H1 (cell line): ENCODE data around the gene FEV. TPM values are rescaled to one million over a fixed set of nuclear protein-coding genes. Genes with fewer than 3 reads are reported as not detected.

Source experiments
- CTCF ChIA-PET: fragments of 300-600 bp; sonication (Branson Sonifier 250); formaldehyde crosslinking; loops from one replicate; lab custom pipeline; 2021; ENCODE audit not compliant: partially characterized antibody; lab: Charles Lee
- POLR2A ChIA-PET: fragments of 300-600 bp; sonication (Branson Sonifier 250); formaldehyde crosslinking; loops from one replicate; lab custom pipeline; 2021; ENCODE audit warnings: inconsistent platforms; ENCODE audit not compliant: partially characterized antibody; lab: Charles Lee
- DNase-seq, 2 experiments: peaks; one replicate each; pipeline versions ENCODE4 v3.0.0 to v3.0.0-alpha.2; 2010 to 2022; ENCODE audit warnings: low spot score in 2 of 2, low read depth in 1 of 2, mixed read lengths in 1 of 2
- FAIRE-seq: peaks from 2 replicates; lab custom pipeline; 2011; peaks lifted over from hg19 to GRCh38; lab: Jason Lieb, UNC
- H2AFZ ChIP-seq: 2 replicates; pipeline ENCODE4 v1.8.1; 2012; ENCODE audit warnings: low read length, inconsistent platforms
- H2AK5ac ChIP-seq: 2 replicates; pipeline ENCODE4 v1.6.1; 2013; ENCODE audit warnings: low read depth, low read length
- H2BK120ac ChIP-seq: replicated peaks from 2 replicates; pipeline ENCODE3; 2013; ENCODE audit warnings: low read depth, low read length, inconsistent platforms
- H2BK12ac ChIP-seq: 2 replicates; pipeline ENCODE4 v1.6.1; 2013; ENCODE audit warnings: low read depth, low read length
- H2BK15ac ChIP-seq: 2 replicates; pipeline ENCODE4 v1.6.1; 2013; ENCODE audit warnings: low read length
- H2BK20ac ChIP-seq: 2 replicates; pipeline ENCODE4 v1.6.1; 2013; ENCODE audit warnings: low read length
- H2BK5ac ChIP-seq: 2 replicates; pipeline ENCODE4 v1.6.1; 2013; ENCODE audit warnings: low read depth, low read length
- H3K14ac ChIP-seq: 2 replicates; pipeline ENCODE4 v1.6.1; 2013; ENCODE audit warnings: inconsistent platforms; ENCODE audit not compliant: insufficient read length
- H3K18ac ChIP-seq: 2 replicates; pipeline ENCODE4 v1.6.1; 2013; ENCODE audit warnings: low read length; ENCODE audit errors: extremely low read depth
- H3K23ac ChIP-seq: 2 replicates; pipeline ENCODE4 v1.6.1; 2013; ENCODE audit warnings: inconsistent platforms; ENCODE audit not compliant: insufficient read length
- H3K23me2 ChIP-seq: 2 replicates; pipeline ENCODE4 v1.6.1; 2013; ENCODE audit warnings: low read depth, low read length
- H3K27ac ChIP-seq: 2 replicates; pipeline ENCODE4 v1.6.1; 2011; ENCODE audit warnings: low read depth, low read length, inconsistent platforms
- H3K27me3 ChIP-seq, 4 experiments: replicated peaks in 1 of 4; 1 replicate in 1 of 4; 2 replicates in 3 of 4; pipeline versions ENCODE4 v1.6.1 to v1.8.1; 2011 to 2013; ENCODE audit warnings: low read length in 3 of 4, mild to moderate bottlenecking in 3 of 4, inconsistent platforms in 2 of 4, mixed read lengths in 2 of 4, moderate library complexity in 1 of 4; ENCODE audit not compliant: control insufficient read depth in 3 of 4, insufficient read depth in 3 of 4; ENCODE audit errors: extremely low read depth in 1 of 4
- H3K36me3 ChIP-seq, 4 experiments: 2 replicates each; pipeline versions ENCODE4 v1.6.1 to v1.8.1; 2011 to 2013; ENCODE audit warnings: mild to moderate bottlenecking in 4 of 4, low read length in 3 of 4, moderate library complexity in 2 of 4, control low read depth in 1 of 4, inconsistent platforms in 1 of 4; ENCODE audit not compliant: insufficient read depth in 4 of 4, control insufficient read depth in 2 of 4
- H3K4ac ChIP-seq: replicated peaks from 2 replicates; pipeline ENCODE3; 2013; ENCODE audit warnings: low read length, low read depth, mixed read lengths, inconsistent platforms; ENCODE audit not compliant: insufficient read length
- H3K4me1 ChIP-seq, 4 experiments: replicated peaks in 1 of 4; 1 replicate in 1 of 4; 2 replicates in 3 of 4; pipeline versions ENCODE4 v1.6.1 to v1.8.1; 2011 to 2013; ENCODE audit warnings: low read length in 3 of 4, inconsistent platforms in 2 of 4, mixed read lengths in 1 of 4; ENCODE audit not compliant: insufficient read depth in 4 of 4, control insufficient read depth in 3 of 4
- H3K4me2 ChIP-seq, 2 experiments: 2 replicates each; pipeline versions ENCODE4 v1.6.1 to v1.8.1; 2011 to 2013; ENCODE audit warnings: low read depth in 2 of 2, low read length in 2 of 2, control low read depth in 1 of 2, inconsistent platforms in 1 of 2, mild to moderate bottlenecking in 1 of 2; ENCODE audit not compliant: insufficient read depth in 1 of 2
- H3K4me3 ChIP-seq, 4 experiments: fragments of 200-600, 300-600 bp in 1 of 4; sonication (generic), shearing (Covaris generic), sonication (Bioruptor Twin) in 1 of 4; 2 replicates each; pipeline versions ENCODE4 v1.5.1 to v1.8.1; 2011 to 2016; ENCODE audit warnings: low read length in 4 of 4, low read depth in 3 of 4, control low read depth in 2 of 4, inconsistent platforms in 2 of 4, mild to moderate bottlenecking in 2 of 4, mixed read lengths in 1 of 4, moderate library complexity in 1 of 4; ENCODE audit not compliant: insufficient read depth in 2 of 4; ENCODE audit errors: extremely low read depth in 1 of 4
- H3K56ac ChIP-seq: replicated peaks from 2 replicates; pipeline ENCODE3; 2013; ENCODE audit warnings: low read depth, mild to moderate bottlenecking, mixed read lengths, low read length, inconsistent platforms; ENCODE audit not compliant: insufficient read length
- H3K79me1 ChIP-seq: 2 replicates; pipeline ENCODE4 v1.6.1; 2013; ENCODE audit warnings: low read depth, low read length, control low read depth
- H3K79me2 ChIP-seq, 2 experiments: 2 replicates each; pipeline versions ENCODE4 v1.6.1 to v1.8.1; 2012 to 2013; ENCODE audit warnings: low read length in 2 of 2, mild to moderate bottlenecking in 2 of 2, inconsistent platforms in 1 of 2; ENCODE audit not compliant: insufficient read depth in 2 of 2, control insufficient read depth in 1 of 2
- H3K9ac ChIP-seq, 4 experiments: replicated peaks in 1 of 4; 1 replicate in 1 of 4; 2 replicates in 3 of 4; pipeline versions ENCODE4 v1.6.1 to v1.8.1; 2011 to 2013; ENCODE audit warnings: low read depth in 3 of 4, low read length in 3 of 4, control low read depth in 2 of 4, mild to moderate bottlenecking in 2 of 4, moderate library complexity in 2 of 4, inconsistent platforms in 1 of 4; ENCODE audit errors: extremely low read depth in 1 of 4
- H3K9me3 ChIP-seq, 2 experiments: 2 replicates each; pipeline versions ENCODE4 v1.6.1 to v1.8.1; 2012 to 2013; ENCODE audit warnings: mild to moderate bottlenecking in 2 of 2, moderate library complexity in 2 of 2, control low read depth in 1 of 2, inconsistent platforms in 1 of 2, low read depth in 1 of 2, low read length in 1 of 2, mixed read lengths in 1 of 2; ENCODE audit not compliant: insufficient read depth in 2 of 2
- H4K20me1 ChIP-seq, 2 experiments: replicated peaks in 1 of 2; 2 replicates each; pipeline versions ENCODE3 to v1.8.1; 2011 to 2013; ENCODE audit warnings: inconsistent platforms in 2 of 2, low read length in 2 of 2, mild to moderate bottlenecking in 1 of 2; ENCODE audit not compliant: insufficient read depth in 2 of 2, control insufficient read depth in 1 of 2
- H4K5ac ChIP-seq: 2 replicates; pipeline ENCODE4 v1.6.1; 2013; ENCODE audit warnings: low read length, low read depth, mixed read lengths, inconsistent platforms; ENCODE audit not compliant: insufficient read length
- H4K8ac ChIP-seq: 2 replicates; pipeline ENCODE4 v1.8.0; 2013; ENCODE audit warnings: mild to moderate bottlenecking, moderate library complexity, low read length, inconsistent platforms; ENCODE audit not compliant: insufficient read depth; ENCODE audit errors: extremely low read depth
- H4K91ac ChIP-seq: replicated peaks from 2 replicates; pipeline ENCODE3; 2013; ENCODE audit warnings: low read length, mixed read lengths, inconsistent platforms; ENCODE audit not compliant: insufficient read length
- WGBS, 2 experiments: shearing (Covaris generic) in 1 of 2; methylation state at CpG; one replicate each; pipeline versions ENCODE4 v1.1.6 to v1.1.7; 2013 to 2015; ENCODE audit warnings: low lambda C conversion rate in 2 of 2, mixed read lengths in 2 of 2, inconsistent platforms in 1 of 2, low coverage in 1 of 2, missing lambda C conversion rate in 1 of 2; ENCODE audit not compliant: insufficient replicate concordance in 2 of 2, insufficient coverage in 1 of 2, insufficient read length in 1 of 2; ENCODE audit errors: extremely low coverage in 1 of 2, missing lambda C conversion rate in 1 of 2; 5-methylcytosine and 5-hydroxymethylcytosine counted together
- polyA plus RNA-seq, 7 experiments: library from polyadenylated mRNA; depleted of rRNA in 3 of 7; stranded (reverse) in 5 of 7; unstranded in 2 of 7; fragments of >200 nt in 5 of 7; fragments of 200-250 nt in 2 of 7; gene quantifications; 1 replicate in 5 of 7; 2 replicates in 1 of 7; 4 replicates in 1 of 7; pipeline versions ENCODE4 v1.2.1 to v1.2.3, GENCODE V29; 2011 to 2013; ENCODE audit warnings: missing spikeins in 2 of 7, mixed read lengths in 2 of 7
- total RNA-seq: library from RNA; stranded (reverse); fragmentation: NEBNext Ultra II Directional; extraction: Animal tissue kit (Norgen Biotek cat#: 25700); gene quantifications from 2 replicates; pipeline ENCODE4 v1.2.1, GENCODE V29; 2021

FEV gene
- total and polyA plus RNA-seq, 2 of the 8 experiments (the other 6 are each of a cell fraction or from before 2014, with no cell fraction given), result not detected

- no peak for FAIRE-seq
- Histone ChIP-seq H3K18ac (no peak overlapping the region), H3K27ac (no peak overlapping the region), H4K20me1 (peaks cover 2 to 11% of the 10 kb centered on the region in 2 experiments), H3K27me3 (peaks cover 31 to 68% (median 53%) of the 10 kb centered on the region in 4 experiments), H3K4ac (no peak overlapping the region), H3K9ac (no peak overlapping the region), H3K79me2 (no peaks in the 10 kb centered on the region), H4K8ac (no peak overlapping the region), H2BK120ac (no peak overlapping the region), H2BK20ac (no peak overlapping the region), H3K23ac (no peak overlapping the region), H3K9me3 (peaks cover 0 to 2% of the 10 kb centered on the region in 2 experiments; a peak in 1 of 4 replicates), H3K4me3 (no peak overlapping the region), H2BK12ac (no peak overlapping the region), H2BK15ac (no peak overlapping the region), H3K4me1 (peaks cover 2 to 23% (median 16%) of the 10 kb centered on the region in 4 experiments), H3K4me2 (no peak overlapping the region), H3K14ac (no peak overlapping the region), H3K79me1 (no peaks in the 10 kb centered on the region), H2AFZ (no peak overlapping the region), H2AK5ac (no peak overlapping the region), H3K56ac (no peak overlapping the region), H3K36me3 (peaks cover 0 to 15% (median 0%) of the 10 kb centered on the region in 4 experiments; a peak in 1 of 8 replicates), H2BK5ac (no peak overlapping the region), H4K91ac (no peak overlapping the region), H3K23me2 (peaks cover 10% of the 10 kb centered on the region), H4K5ac (no peak overlapping the region)
- POLR2A ChIA-PET, result interaction anchor here (1.1 kb wide), 1 partner anchor 73 kb away, joined by 3 read pairs; no protein-coding TSS in a partner anchor
- WGBS, 2 experiments, result 70% methylated on average over 4 of the region's 4 CpGs; no CpG with 5 or more reads in 1 of the 2 experiments
- CTCF ChIA-PET, result interaction anchor here (1.0 to 6.8 kb wide), 6 partner anchors 23 to 106 kb away, joined by 3 to 50 read pairs (median 3); no protein-coding TSS in a partner anchor
- no peak for DNase-seq
These were observed 27.3 kb downstream of the FEV start for GRCh38 chr2:218957671-218958070.
